ENCODE data around the gene CNTD1. TPM values are rescaled to one million over a fixed set of nuclear protein-coding genes. Genes with fewer than 3 reads are reported as not detected.
"Not testable (repeated sequence)": the region's sequence is repeated elsewhere in the genome, so short reads cannot be mapped to it uniquely, and the experiment has no call there.

The CNTD1 gene
- polyA plus RNA-seq, 1 experiment, result 0.45 TPM

DNA sequence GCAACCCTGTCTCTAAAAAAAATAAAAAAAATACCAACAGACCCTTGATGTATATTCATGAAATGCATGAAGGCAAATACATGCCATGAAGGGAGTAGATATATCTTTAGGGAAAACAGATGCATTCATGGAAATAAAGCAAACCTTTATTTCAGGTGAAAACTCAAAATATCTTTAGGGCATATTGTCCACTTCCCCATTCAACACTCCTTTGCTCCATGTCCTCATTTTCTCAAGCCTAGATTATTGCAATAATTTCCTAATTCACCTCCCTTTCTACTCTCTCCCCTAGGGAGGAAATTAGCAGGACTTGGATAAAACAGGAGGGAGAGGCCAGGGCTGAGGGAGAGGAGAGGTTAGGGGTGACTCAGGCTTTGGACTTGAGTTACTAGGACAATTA lies 31.1 kb upstream of the CNTD1 start:
- no peaks in the 10 kb centered on the region for H3K27me3 ChIP-seq (ENCODE audit: control insufficient read depth, insufficient read depth, low read length)
- TF ChIP-seq, protein P1, sequence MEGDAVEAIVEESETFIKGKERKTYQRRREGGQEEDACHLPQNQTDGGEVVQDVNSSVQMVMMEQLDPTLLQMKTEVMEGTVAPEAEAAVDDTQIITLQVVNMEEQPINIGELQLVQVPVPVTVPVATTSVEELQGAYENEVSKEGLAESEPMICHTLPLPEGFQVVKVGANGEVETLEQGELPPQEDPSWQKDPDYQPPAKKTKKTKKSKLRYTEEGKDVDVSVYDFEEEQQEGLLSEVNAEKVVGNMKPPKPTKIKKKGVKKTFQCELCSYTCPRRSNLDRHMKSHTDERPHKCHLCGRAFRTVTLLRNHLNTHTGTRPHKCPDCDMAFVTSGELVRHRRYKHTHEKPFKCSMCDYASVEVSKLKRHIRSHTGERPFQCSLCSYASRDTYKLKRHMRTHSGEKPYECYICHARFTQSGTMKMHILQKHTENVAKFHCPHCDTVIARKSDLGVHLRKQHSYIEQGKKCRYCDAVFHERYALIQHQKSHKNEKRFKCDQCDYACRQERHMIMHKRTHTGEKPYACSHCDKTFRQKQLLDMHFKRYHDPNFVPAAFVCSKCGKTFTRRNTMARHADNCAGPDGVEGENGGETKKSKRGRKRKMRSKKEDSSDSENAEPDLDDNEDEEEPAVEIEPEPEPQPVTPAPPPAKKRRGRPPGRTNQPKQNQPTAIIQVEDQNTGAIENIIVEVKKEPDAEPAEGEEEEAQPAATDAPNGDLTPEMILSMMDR (IDR thresholded peaks at IDR 0.05; ENCODE audit: insufficient read depth, low read depth, low read length), result no peak
- ChIA-PET POLR2A (no interaction called here), CTCF (no interaction called here)
- no peak for DNase-seq (ENCODE audit: low read depth)
- H3K4me3 ChIP-seq (ENCODE audit: low read depth, low read length), result no peak overlapping the region
- no peaks in the 10 kb centered on the region for H3K36me3 ChIP-seq (ENCODE audit: control insufficient read depth, insufficient read depth, low read length)

DNA sequence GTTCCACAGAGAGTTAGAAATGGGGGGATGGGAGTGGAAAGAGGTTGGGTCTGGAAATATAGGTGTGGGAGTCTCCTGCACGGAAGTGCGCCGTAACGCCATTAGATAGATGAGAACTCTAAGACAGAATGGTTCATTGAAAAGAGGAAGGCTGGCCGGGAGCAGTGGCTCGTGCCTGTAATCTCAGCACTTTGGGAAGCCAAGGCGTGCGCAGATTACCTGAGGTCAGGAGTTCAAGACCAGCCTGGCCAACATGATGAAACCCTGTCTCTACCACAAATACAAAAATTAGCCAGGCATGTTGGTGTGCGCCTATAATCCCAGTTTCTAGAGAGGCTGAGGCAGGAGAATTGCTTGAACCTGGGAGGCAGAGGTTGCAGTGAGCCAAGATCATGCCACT lies 30.7 kb upstream of the CNTD1 start:
- H3K4me3 ChIP-seq (ENCODE audit: low read depth, low read length); POLR2A ChIA-PET; DNase-seq (ENCODE audit: low read depth); H3K36me3 ChIP-seq (ENCODE audit: control insufficient read depth, insufficient read depth, low read length); CTCF ChIA-PET; H3K27me3 ChIP-seq (ENCODE audit: control insufficient read depth, insufficient read depth, low read length): not testable (repeated sequence)

DNA sequence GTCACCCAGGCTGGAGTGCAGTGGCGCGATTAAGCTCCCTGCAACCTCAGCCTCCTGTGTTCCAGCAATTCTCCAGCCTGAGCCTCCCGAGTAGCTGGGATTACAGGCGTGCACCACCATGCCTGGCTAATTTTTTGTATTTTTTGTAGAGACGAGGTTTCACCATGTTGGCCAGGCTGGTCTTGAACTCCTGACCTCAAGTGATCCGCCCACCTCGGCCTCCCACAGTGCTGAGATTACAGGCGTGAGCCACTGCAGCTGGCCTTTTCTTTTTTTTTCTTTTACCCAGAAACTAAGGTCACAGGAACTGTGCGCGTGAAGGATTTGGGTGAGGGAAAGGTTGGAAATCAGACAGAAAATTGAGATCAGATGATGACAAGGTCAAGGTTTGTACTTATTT lies 28.7 kb upstream of the CNTD1 start:
- DNase-seq (ENCODE audit: low read depth); H3K36me3 ChIP-seq (ENCODE audit: control insufficient read depth, insufficient read depth, low read length); POLR2A ChIA-PET; H3K27me3 ChIP-seq (ENCODE audit: control insufficient read depth, insufficient read depth, low read length); H3K4me3 ChIP-seq (ENCODE audit: low read depth, low read length): not testable (repeated sequence)
- CTCF ChIA-PET, result interaction anchor here (0.7 to 1.1 kb wide), 3 partner anchors 10 to 192 kb away, joined by 3 read pairs; partner anchors contain the start of genes BECN1 and PSMC3IP

DNA sequence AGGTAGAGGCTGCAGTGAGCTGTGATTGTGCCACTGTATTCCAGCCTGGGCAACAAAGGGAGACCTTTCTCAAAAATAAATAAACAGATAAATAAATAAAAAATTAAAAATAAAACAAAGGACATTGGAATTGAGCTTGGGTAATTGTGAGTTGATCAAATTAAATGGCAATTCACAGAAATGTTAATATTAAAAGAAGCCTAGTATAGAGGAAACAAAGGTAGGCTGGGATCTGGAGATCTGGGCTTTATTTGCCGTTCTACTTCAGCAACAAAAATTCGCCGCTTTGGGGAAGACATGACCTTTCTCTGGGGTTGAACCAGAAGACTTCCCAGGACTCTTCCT lies 25.7 kb upstream of the CNTD1 start:
- no peaks in the 10 kb centered on the region for H3K27me3 ChIP-seq (ENCODE audit: control insufficient read depth, insufficient read depth, low read length)
- CTCF ChIA-PET, result interaction anchor here (1.6 to 3.4 kb wide), 3 partner anchors 9 to 194 kb away, joined by 3 to 20 read pairs (median 16); partner anchors contain the start of gene RAMP2
- peak overlapping the region; percentile 81 for H3K4me3 ChIP-seq (ENCODE audit: low read depth, low read length)
- no peak for DNase-seq (ENCODE audit: low read depth)
- peaks cover under 1% of the 10 kb centered on the region; the same call in 1 of the 2 replicates for H3K36me3 ChIP-seq (ENCODE audit: control insufficient read depth, insufficient read depth, low read length)
- TF ChIP-seq, protein P1 (IDR thresholded peaks at IDR 0.05; ENCODE audit: insufficient read depth, low read depth, low read length), result no peak
- POLR2A ChIA-PET, result no interaction called here

DNA sequence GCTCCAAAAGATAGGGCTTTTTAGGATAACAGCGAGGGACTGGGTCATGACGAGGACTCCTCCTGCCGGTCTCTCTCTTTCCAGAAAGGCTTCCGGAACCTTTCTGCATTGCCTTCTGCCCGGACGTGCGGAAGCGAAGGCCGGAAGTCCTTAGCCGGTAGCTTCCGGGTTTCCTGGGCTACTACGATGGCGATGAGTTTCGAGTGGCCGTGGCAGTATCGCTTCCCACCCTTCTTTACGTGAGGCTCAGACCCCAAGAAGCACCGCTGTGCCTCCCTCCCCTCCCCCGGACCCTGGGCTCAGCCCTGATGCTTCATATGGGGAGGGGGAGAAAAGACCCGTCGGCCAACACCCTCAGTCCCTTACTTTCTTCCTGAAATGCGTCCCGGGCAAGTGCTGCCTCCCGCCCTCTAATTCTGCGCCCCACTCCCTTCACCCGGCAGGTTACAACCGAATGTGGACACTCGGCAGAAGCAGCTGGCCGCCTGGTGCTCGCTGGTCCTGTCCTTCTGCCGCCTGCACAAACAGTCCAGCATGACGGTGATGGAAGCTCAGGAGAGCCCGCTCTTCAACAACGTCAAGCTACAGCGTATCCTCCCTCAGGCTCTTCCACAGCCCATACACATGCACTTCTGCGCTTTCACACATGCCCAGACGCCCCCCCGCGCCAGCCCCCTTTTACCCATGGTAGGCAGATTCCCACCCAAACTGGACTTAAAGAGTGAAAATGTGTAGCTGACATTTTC lies 25.2 kb upstream of the CNTD1 start, which contains the start of gene VPS25:
Gene VPS25, plus strand, starts transcription at position 160 of the 746 bp plus-strand sequence. Its CDS starts 27 bp downstream, at position 187.
- ChIA-PET CTCF (interaction anchor here (1.6 to 3.4 kb wide), 3 partner anchors 10 to 195 kb away, joined by 3 to 20 read pairs (median 16); partner anchors contain the start of gene RAMP2), POLR2A (interaction anchor here (0.6 kb wide), 2 partner anchors 10 to 152 kb away, joined by 3 to 4 read pairs; no protein-coding TSS in a partner anchor)

More for the DNA sequence above, 25.2 kb upstream of the CNTD1 start, which contains the start of gene VPS25:
- TF ChIP-seq, protein P1 (IDR thresholded peaks at IDR 0.05; ENCODE audit: insufficient read depth, low read depth, low read length), result peak; percentile 34
- DNase-seq (ENCODE audit: low read depth), result peak; percentile 31
- H3K4me3 ChIP-seq (ENCODE audit: low read depth, low read length), result peak within 1 kb of the TSS; percentile 81
- no peaks in the 10 kb centered on the region for H3K27me3 ChIP-seq (ENCODE audit: control insufficient read depth, insufficient read depth, low read length)
- H3K36me3 ChIP-seq (ENCODE audit: control insufficient read depth, insufficient read depth, low read length), result peaks cover 3% of the 10 kb centered on the region
